Measurements from ENCODE around the gene SMC1B.

Gene SMC1B

GRCh38 chr22:45397806-45398205 lies 15.6 kb downstream of the SMC1B start:
- Histone ChIP-seq H3K27me3 (ENCODE audit: insufficient read depth, low read length) (no peaks in the 10 kb centered on the region), H3K4me1 (ENCODE audit: control insufficient read depth in 1 of 2, insufficient read depth in 2 of 2, low read length in 2 of 2) (peaks cover 0 to 10% of the 10 kb centered on the region in 2 experiments), H3K23ac (ENCODE audit: low read length) (no peak overlapping the region), H2BK12ac (ENCODE audit: low read length) (peak overlapping the region; percentile 16), H3K36me3 (ENCODE audit: control insufficient read depth in 1 of 2, insufficient read depth in 2 of 2, low read length in 2 of 2) (no peaks in the 10 kb centered on the region), H3K9me3 (ENCODE audit: insufficient read depth, low read depth, low read length) (peaks cover 2% of the 10 kb centered on the region), H4K8ac (ENCODE audit: low read depth, low read length) (no peak overlapping the region), H3K4me2 (ENCODE audit: low read length) (no peak overlapping the region), H3K79me2 (ENCODE audit: control insufficient read depth, insufficient read depth, low read length, poor library complexity) (no peaks in the 10 kb centered on the region), H4K12ac (ENCODE audit: low read depth, low read length) (no peak overlapping the region), H2AK5ac (ENCODE audit: low read length) (no peak overlapping the region), H4K91ac (ENCODE audit: low read depth, low read length) (peak overlapping the region; percentile 10), H2AFZ (ENCODE audit: insufficient read depth, low read length, poor library complexity) (no peak overlapping the region), H3K9ac (ENCODE audit: low read length) (no peak overlapping the region), H2BK120ac (ENCODE audit: insufficient read depth, low read length, poor library complexity) (peak overlapping the region; percentile 11), H3K4me3 (ENCODE audit: low read depth, low read length) (no peak overlapping the region), H3K4ac (ENCODE audit: low read depth, low read length) (no peak overlapping the region), H2BK5ac (ENCODE audit: low read depth, low read length, poor library complexity) (no peak overlapping the region), H3K18ac (ENCODE audit: low read length) (no peak overlapping the region), H3K79me1 (ENCODE audit: low read length) (no peaks in the 10 kb centered on the region), H3K27ac (ENCODE audit: low read depth, low read length) (no peak overlapping the region), H3K14ac (ENCODE audit: low read length) (no peak overlapping the region)
- DNase-seq: no peak
- WGBS (ENCODE audit: extremely low coverage, insufficient coverage, insufficient read length): no CpG with 5 or more reads among the region's 5 CpGs

DNA sequence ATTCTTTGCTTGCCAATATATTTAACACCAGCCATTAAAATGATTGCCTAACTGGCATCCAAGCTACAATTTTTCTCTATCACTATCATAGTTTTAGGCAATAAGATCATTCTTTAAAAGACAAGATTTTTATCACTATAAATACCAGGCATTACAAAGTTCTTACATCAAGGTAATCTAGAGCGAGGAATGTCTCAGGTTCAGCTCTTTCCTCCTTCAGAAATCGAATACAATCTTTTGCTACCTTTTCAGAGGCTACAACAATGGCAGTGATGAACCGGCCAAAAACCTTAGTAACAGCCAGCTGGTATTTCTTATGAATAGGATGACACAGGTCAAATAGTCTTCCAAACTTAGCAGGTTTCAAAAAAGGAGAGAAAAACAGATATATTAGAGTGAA lies 23.9 kb downstream of the SMC1B start:
- Histone ChIP-seq H4K8ac (ENCODE audit: low read depth, low read length) (no peak overlapping the region), H3K23ac (ENCODE audit: low read length) (no peak overlapping the region), H4K91ac (ENCODE audit: low read depth, low read length) (no peak overlapping the region), H2BK12ac (ENCODE audit: low read length) (no peak overlapping the region), H2BK5ac (ENCODE audit: low read depth, low read length, poor library complexity) (no peak overlapping the region), H3K27me3 (ENCODE audit: insufficient read depth, low read length) (no peaks in the 10 kb centered on the region), H3K18ac (ENCODE audit: low read length) (no peak overlapping the region), H3K9ac (ENCODE audit: low read length) (no peak overlapping the region), H3K36me3 (ENCODE audit: control insufficient read depth in 1 of 2, insufficient read depth in 2 of 2, low read length in 2 of 2) (no peaks in the 10 kb centered on the region), H3K4ac (ENCODE audit: low read depth, low read length) (no peak overlapping the region), H2AFZ (ENCODE audit: insufficient read depth, low read length, poor library complexity) (no peak overlapping the region), H3K9me3 (ENCODE audit: insufficient read depth, low read depth, low read length) (no peaks in the 10 kb centered on the region), H3K4me1 (ENCODE audit: control insufficient read depth in 1 of 2, insufficient read depth in 2 of 2, low read length in 2 of 2) (peaks cover 0 to 2% of the 10 kb centered on the region in 2 experiments), H3K79me2 (ENCODE audit: control insufficient read depth, insufficient read depth, low read length, poor library complexity) (no peaks in the 10 kb centered on the region), H3K79me1 (ENCODE audit: low read length) (no peaks in the 10 kb centered on the region), H2BK120ac (ENCODE audit: insufficient read depth, low read length, poor library complexity) (no peak overlapping the region), H3K4me3 (ENCODE audit: low read depth, low read length) (no peak overlapping the region), H3K4me2 (ENCODE audit: low read length) (no peak overlapping the region), H2AK5ac (ENCODE audit: low read length) (no peak overlapping the region), H3K14ac (ENCODE audit: low read length) (no peak overlapping the region), H3K27ac (ENCODE audit: low read depth, low read length) (no peak overlapping the region), H4K12ac (ENCODE audit: low read depth, low read length) (no peak overlapping the region)
- WGBS (ENCODE audit: extremely low coverage, insufficient coverage, insufficient read length): no CpG with 5 or more reads among the region's 3 CpGs
- peak; percentile 53 to 92 for DNase-seq

GRCh38 chr22:45381348-45381747 lies 32.1 kb downstream of the SMC1B start:
- H3K14ac ChIP-seq (ENCODE audit: low read length): no peak overlapping the region
- H3K23ac ChIP-seq (ENCODE audit: low read length): no peak overlapping the region
- H4K12ac ChIP-seq (ENCODE audit: low read depth, low read length): no peak overlapping the region
- no peak overlapping the region for H2BK12ac ChIP-seq (ENCODE audit: low read length)
- no peak overlapping the region for H4K91ac ChIP-seq (ENCODE audit: low read depth, low read length)
- no peak overlapping the region for H2BK120ac ChIP-seq (ENCODE audit: insufficient read depth, low read length, poor library complexity)
- H3K79me1 ChIP-seq (ENCODE audit: low read length): no peaks in the 10 kb centered on the region
- no peak overlapping the region for H2BK5ac ChIP-seq (ENCODE audit: low read depth, low read length, poor library complexity)
- H3K4ac ChIP-seq (ENCODE audit: low read depth, low read length): no peak overlapping the region
- DNase-seq: no peak
- no peak overlapping the region for H3K27ac ChIP-seq (ENCODE audit: low read depth, low read length)
- no CpG with 5 or more reads among the region's 2 CpGs for WGBS (ENCODE audit: extremely low coverage, insufficient coverage, insufficient read length)
- no peaks in the 10 kb centered on the region for H3K4me1 ChIP-seq (ENCODE audit: control insufficient read depth in 1 of 2, insufficient read depth in 2 of 2, low read length in 2 of 2)
- no peak overlapping the region for H2AK5ac ChIP-seq (ENCODE audit: low read length)
- no peaks in the 10 kb centered on the region for H3K27me3 ChIP-seq (ENCODE audit: insufficient read depth, low read length)
- H4K8ac ChIP-seq (ENCODE audit: low read depth, low read length): no peak overlapping the region
- no peaks in the 10 kb centered on the region for H3K79me2 ChIP-seq (ENCODE audit: control insufficient read depth, insufficient read depth, low read length, poor library complexity)
- no peak overlapping the region for H3K4me2 ChIP-seq (ENCODE audit: low read length)
- H3K4me3 ChIP-seq (ENCODE audit: low read depth, low read length): no peak overlapping the region
- H3K9ac ChIP-seq (ENCODE audit: low read length): no peak overlapping the region
- H3K18ac ChIP-seq (ENCODE audit: low read length): no peak overlapping the region
- H2AFZ ChIP-seq (ENCODE audit: insufficient read depth, low read length, poor library complexity): no peak overlapping the region
- no peaks in the 10 kb centered on the region for H3K36me3 ChIP-seq (ENCODE audit: control insufficient read depth in 1 of 2, insufficient read depth in 2 of 2, low read length in 2 of 2)
- H3K9me3 ChIP-seq (ENCODE audit: insufficient read depth, low read depth, low read length): no peaks in the 10 kb centered on the region

DNA sequence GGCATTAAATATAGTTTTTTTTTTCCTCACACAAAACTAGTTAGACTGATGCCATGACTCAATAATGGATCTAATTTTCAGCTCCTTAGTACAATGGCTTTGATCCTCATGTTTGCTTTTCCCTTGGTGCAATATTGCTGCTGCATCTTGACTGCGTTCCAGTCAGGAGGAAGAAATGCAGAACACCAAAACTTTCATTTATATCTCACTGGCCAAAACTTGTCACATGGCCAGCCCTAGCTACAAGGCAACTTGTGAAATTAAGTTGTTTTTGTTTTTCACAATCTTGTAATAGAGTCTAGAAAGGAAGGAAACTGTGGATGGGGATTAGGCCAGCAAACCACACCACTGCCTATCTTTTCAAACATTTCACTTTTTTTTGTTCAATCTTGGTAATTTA lies 36.7 kb downstream of the SMC1B start:
- no peak overlapping the region for H2AFZ ChIP-seq (ENCODE audit: insufficient read depth, low read length, poor library complexity)
- no peak overlapping the region for H3K18ac ChIP-seq (ENCODE audit: low read length)
- no peaks in the 10 kb centered on the region for H3K4me1 ChIP-seq (ENCODE audit: control insufficient read depth in 1 of 2, insufficient read depth in 2 of 2, low read length in 2 of 2)
- no CpG with 5 or more reads among the region's 1 CpG for WGBS (ENCODE audit: extremely low coverage, insufficient coverage, insufficient read length)
- H4K91ac ChIP-seq (ENCODE audit: low read depth, low read length): no peak overlapping the region
- H3K36me3 ChIP-seq (ENCODE audit: control insufficient read depth in 1 of 2, insufficient read depth in 2 of 2, low read length in 2 of 2): no peaks in the 10 kb centered on the region
- H3K9ac ChIP-seq (ENCODE audit: low read length): no peak overlapping the region
- H3K23ac ChIP-seq (ENCODE audit: low read length): no peak overlapping the region
- no peak overlapping the region for H3K4me3 ChIP-seq (ENCODE audit: low read depth, low read length)
- no peaks in the 10 kb centered on the region for H3K79me1 ChIP-seq (ENCODE audit: low read length)
- H3K79me2 ChIP-seq (ENCODE audit: control insufficient read depth, insufficient read depth, low read length, poor library complexity): no peaks in the 10 kb centered on the region
- no peaks in the 10 kb centered on the region for H3K9me3 ChIP-seq (ENCODE audit: insufficient read depth, low read depth, low read length)
- H3K4me2 ChIP-seq (ENCODE audit: low read length): no peak overlapping the region
- DNase-seq: peak in 1 of 2 donors; percentile 11
- no peak overlapping the region for H2BK12ac ChIP-seq (ENCODE audit: low read length)
- no peak overlapping the region for H2BK120ac ChIP-seq (ENCODE audit: insufficient read depth, low read length, poor library complexity)
- H4K8ac ChIP-seq (ENCODE audit: low read depth, low read length): no peak overlapping the region
- H3K27me3 ChIP-seq (ENCODE audit: insufficient read depth, low read length): no peaks in the 10 kb centered on the region
- no peak overlapping the region for H3K14ac ChIP-seq (ENCODE audit: low read length)
- no peak overlapping the region for H3K27ac ChIP-seq (ENCODE audit: low read depth, low read length)
- H2BK5ac ChIP-seq (ENCODE audit: low read depth, low read length, poor library complexity): no peak overlapping the region
- no peak overlapping the region for H2AK5ac ChIP-seq (ENCODE audit: low read length)
- H4K12ac ChIP-seq (ENCODE audit: low read depth, low read length): no peak overlapping the region
- H3K4ac ChIP-seq (ENCODE audit: low read depth, low read length): no peak overlapping the region

Data from trophoblast cell (in vitro differentiated cells and primary cell).